GM19099 (cell line): Measurements from ENCODE around the gene NPY4R.
"Not testable (repeated sequence)": the region's sequence is repeated elsewhere in the genome, so short reads cannot be mapped to it uniquely, and the experiment has no call there.

ENCODE experiments used
- POLR2A ChIP-seq: IDR thresholded peaks from 3 replicates; pipeline ENCODE4 v1.6.1; 2011; ENCODE audit warnings: low read depth; ENCODE audit not compliant: insufficient read length; ENCODE audit errors: extremely low read depth

The NPY4R gene

GRCh38 chr10:46465765-46466164 lies at the start of gene NPY4R:
NPY4R (minus strand) TSS chr10:46465958; CDS start chr10:46462635, 3,323 bp downstream.
- TF ChIP-seq POLR2A: not testable (repeated sequence)

GRCh38 chr10:46515366-46515765 lies 49.6 kb upstream of the NPY4R start:
- TF ChIP-seq POLR2A: no peak

GRCh38 chr10:46514899-46515298 lies 49.1 kb upstream of the NPY4R start:
- TF ChIP-seq POLR2A: no peak

- no peak for TF ChIP-seq POLR2A
Observed at GRCh38 chr10:46514431-46514861, 48.7 kb upstream of the NPY4R start.
